Liver (tissue), 9 donors: ENCODE results near the gene EBLN2. TPM values are rescaled to one million over a fixed set of nuclear protein-coding genes. Genes with fewer than 3 reads are reported as not detected.

Experiments used
- DNase-seq: peaks from one replicate; pipeline ENCODE4 v3.0.0-alpha.2; 2017; ENCODE audit warnings: low spot score
- H3K27ac ChIP-seq, 2 donors: one replicate each; pipeline ENCODE4 v1.7.0; 2013; ENCODE audit warnings: inconsistent platforms in 2 of 2, low read length in 2 of 2, control low read depth in 1 of 2, low read depth in 1 of 2, mild to moderate bottlenecking in 1 of 2
- H3K27me3 ChIP-seq, 4 donors: one replicate each; pipeline versions ENCODE4 v1.6.1 to v1.7.0; 2013; ENCODE audit warnings: low read length in 3 of 4, inconsistent platforms in 1 of 4, mild to moderate bottlenecking in 1 of 4, moderate library complexity in 1 of 4; ENCODE audit not compliant: control insufficient read depth in 4 of 4, insufficient read depth in 4 of 4
- H3K36me3 ChIP-seq, 4 donors: one replicate each; pipeline versions ENCODE4 v1.6.1 to v1.7.0; 2013; ENCODE audit warnings: low read length in 3 of 4, mild to moderate bottlenecking in 3 of 4, low read depth in 1 of 4, moderate library complexity in 1 of 4; ENCODE audit not compliant: control insufficient read depth in 4 of 4, insufficient read depth in 3 of 4
- H3K4me1 ChIP-seq, 4 donors: one replicate each; pipeline versions ENCODE4 v1.6.1 to v1.7.0; 2013; ENCODE audit warnings: low read length in 3 of 4, mild to moderate bottlenecking in 3 of 4, moderate library complexity in 1 of 4; ENCODE audit not compliant: control insufficient read depth in 4 of 4, insufficient read depth in 4 of 4
- H3K4me3 ChIP-seq, 3 donors: one replicate each; pipeline versions ENCODE4 v1.6.1 to v1.7.0; 2013; ENCODE audit warnings: low read length in 3 of 3, control low read depth in 1 of 3, low read depth in 1 of 3, mild to moderate bottlenecking in 1 of 3
- H3K9ac ChIP-seq, 2 donors: one replicate each; pipeline ENCODE4 v1.7.0; 2013; ENCODE audit warnings: low read length in 2 of 2, mild to moderate bottlenecking in 2 of 2, moderate library complexity in 2 of 2, control low read depth in 1 of 2, low read depth in 1 of 2
- H3K9me3 ChIP-seq, 4 donors: one replicate each; pipeline versions ENCODE4 v1.6.1 to v1.7.0; 2013; ENCODE audit warnings: low read length in 3 of 4; ENCODE audit not compliant: control insufficient read depth in 4 of 4
- EGR1 ChIP-seq, 2 donors: IDR thresholded peaks; 2 replicates each; pipeline ENCODE4 v1.6.1; 2016 to 2018; ENCODE audit warnings: antibody characterized with exemption in 2 of 2, low read depth in 2 of 2
- FOXA1 ChIP-seq: IDR thresholded peaks from 2 replicates; pipeline ENCODE4 v1.6.1; 2016; ENCODE audit warnings: antibody characterized with exemption
- FOXA2 ChIP-seq: IDR thresholded peaks from 2 replicates; pipeline ENCODE4 v1.6.1; 2016; ENCODE audit warnings: antibody characterized with exemption
- GABPA ChIP-seq, 2 donors: IDR thresholded peaks in 1 of 2; conservative IDR thresholded peaks in 1 of 2; 2 replicates each; pipeline ENCODE4 v1.6.1; 2016; ENCODE audit warnings: antibody characterized with exemption in 2 of 2, mild to moderate bottlenecking in 1 of 2, moderate library complexity in 1 of 2
- HNF4A ChIP-seq, 2 donors: conservative IDR thresholded peaks; 2 replicates each; pipeline ENCODE4 v1.6.1; 2016; ENCODE audit warnings: antibody characterized with exemption in 2 of 2, mild to moderate bottlenecking in 2 of 2
- HNF4G ChIP-seq: IDR thresholded peaks from 2 replicates; pipeline ENCODE4 v1.6.1; 2016; ENCODE audit warnings: antibody characterized with exemption
- JUND ChIP-seq, 2 donors: IDR thresholded peaks; 2 replicates each; pipeline ENCODE4 v1.6.1; 2016; ENCODE audit warnings: antibody characterized with exemption in 2 of 2
- NR2F2 ChIP-seq: IDR thresholded peaks from 2 replicates; pipeline ENCODE4 v1.6.1; 2016; ENCODE audit warnings: antibody characterized with exemption
- RAD21 ChIP-seq, 2 donors: IDR thresholded peaks; 2 replicates each; pipeline ENCODE4 v1.6.1; 2016; ENCODE audit warnings: antibody characterized with exemption in 2 of 2, mild to moderate bottlenecking in 2 of 2
- RXRA ChIP-seq, 2 donors: IDR thresholded peaks; 2 replicates each; pipeline ENCODE4 v1.6.1; 2017 to 2018; ENCODE audit warnings: antibody characterized with exemption in 2 of 2, mild to moderate bottlenecking in 1 of 2
- SP1 ChIP-seq: IDR thresholded peaks from 2 replicates; pipeline ENCODE4 v1.6.1; 2018; ENCODE audit warnings: antibody characterized with exemption, mild to moderate bottlenecking
- TAF1 ChIP-seq: conservative IDR thresholded peaks from 2 replicates; pipeline ENCODE4 v1.6.1; 2016; ENCODE audit warnings: antibody characterized with exemption, mild to moderate bottlenecking
- YY1 ChIP-seq: IDR thresholded peaks from 2 replicates; pipeline ENCODE4 v1.6.1; 2016; ENCODE audit warnings: antibody characterized with exemption, mild to moderate bottlenecking
- WGBS: extraction: QIAGEN DNeasy Blood & Tissue Kit; methylation state at CpG from one replicate; pipeline ENCODE4 v1.1.7; 2013; 5-methylcytosine and 5-hydroxymethylcytosine counted together
- polyA plus RNA-seq, 2 donors: library from polyadenylated mRNA; stranded (reverse) in 1 of 2; unstranded in 1 of 2; fragments of 200-250 nt in 1 of 2; fragments of >200 nt in 1 of 2; fragmentation: Nextera tagmentation in 1 of 2; extraction: Ambion mirVana in 1 of 2; gene quantifications; one replicate each; pipeline versions ENCODE4 v1.2.1 to v1.2.3, GENCODE V29; 2013 to 2015
- total RNA-seq, 2 donors: library from RNA; depleted of rRNA; stranded (reverse); fragments of >200 nt; gene quantifications; one replicate each; pipeline ENCODE4 v1.2.3, GENCODE V29; 2014
- TF ChIP-seq, protein P1 (sequence below): IDR thresholded peaks from 2 replicates; pipeline ENCODE4 v1.6.1; 2016; ENCODE audit warnings: antibody characterized with exemption, mild to moderate bottlenecking
- TF ChIP-seq, protein P2 (sequence below): fragments of 150-350 bp; IDR thresholded peaks from 2 replicates; pipeline ENCODE4 v1.5.1; 2017; ENCODE audit warnings: improper control_type of control experiment, low read depth, low read length; ENCODE audit not compliant: missing input control
- TF ChIP-seq, protein P3 (sequence below): IDR thresholded peaks from 2 replicates; pipeline ENCODE4 v1.6.1; 2016; ENCODE audit warnings: antibody characterized with exemption
- TF ChIP-seq, protein P4 (sequence below): IDR thresholded peaks from 2 replicates; pipeline ENCODE4 v1.6.1; 2016; ENCODE audit warnings: antibody characterized with exemption
- TF ChIP-seq, protein P5 (sequence below): IDR thresholded peaks from 2 replicates; pipeline ENCODE4 v1.6.1; 2016; ENCODE audit warnings: antibody characterized with exemption
- donor health status: healthy.
- donor health status: healthy.
- donor health status: healthy.
- donor health status: healthy.
- donor health status: healthy.

The EBLN2 gene
- total and polyA plus RNA-seq, 4 donors, result 0.31 to 7.2 (median 2.0) TPM

DNA sequence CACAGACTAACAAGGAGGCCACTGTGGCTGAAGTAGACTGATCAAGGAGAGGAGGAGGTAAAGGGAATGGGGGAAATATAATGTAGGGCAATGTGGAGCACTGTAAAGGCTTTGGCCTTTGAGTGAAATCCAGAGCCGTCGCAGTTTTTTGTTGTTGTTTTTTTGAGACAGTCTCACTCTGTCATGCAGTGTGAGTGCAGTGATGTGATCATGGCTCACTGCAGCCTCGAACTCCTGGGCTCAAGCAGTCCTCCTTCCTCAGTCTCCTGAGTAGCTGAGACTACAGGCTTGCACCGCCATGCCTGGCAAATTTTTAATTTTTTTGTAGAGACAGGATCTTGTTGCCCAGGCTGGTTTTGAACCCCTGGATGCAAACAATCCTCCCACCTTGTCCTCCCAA lies 32.7 kb upstream of the EBLN2 start (continued):
- no peak for TF ChIP-seq NR2F2
- TF ChIP-seq FOXA2, result no peak

DNA sequence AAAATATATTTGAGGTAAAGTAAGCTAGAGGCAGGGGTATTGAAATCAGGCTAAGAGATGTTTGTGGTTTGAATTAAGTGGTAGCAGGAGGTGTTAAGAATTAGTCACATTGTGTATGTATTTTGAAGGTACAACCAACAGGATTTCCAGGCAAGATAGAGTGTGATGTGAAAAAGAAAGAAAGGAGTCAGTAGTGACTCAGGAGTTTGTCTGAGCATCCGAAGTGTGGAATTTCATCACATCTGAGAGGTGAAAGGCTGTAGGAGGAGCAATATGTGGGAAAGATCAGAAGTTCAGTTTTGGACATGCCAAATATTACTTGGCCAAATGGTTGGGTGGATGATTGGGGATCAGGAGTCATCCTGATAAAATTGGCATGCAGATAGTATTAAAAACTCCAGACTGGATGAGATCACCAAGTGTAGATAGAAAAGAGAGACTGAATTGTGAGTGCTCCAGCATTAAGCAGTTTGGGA lies 32.1 kb upstream of the EBLN2 start:
- WGBS, result 21% methylated on average over 1 of the region's 1 CpG
- Histone ChIP-seq H3K4me1 (peaks cover 5 to 39% (median 23%) of the 10 kb centered on the region in 4 donors), H3K9me3 (no peaks in the 10 kb centered on the region), H3K27ac (peak overlapping the region; percentile 6 to 61), H3K4me3 (no peak overlapping the region), H3K9ac (no peak overlapping the region), H3K36me3 (no peaks in the 10 kb centered on the region), H3K27me3 (no peaks in the 10 kb centered on the region)
- no peak for DNase-seq
- TF ChIP-seq SP1, result peak; percentile 32
- TF ChIP-seq, protein P1, sequence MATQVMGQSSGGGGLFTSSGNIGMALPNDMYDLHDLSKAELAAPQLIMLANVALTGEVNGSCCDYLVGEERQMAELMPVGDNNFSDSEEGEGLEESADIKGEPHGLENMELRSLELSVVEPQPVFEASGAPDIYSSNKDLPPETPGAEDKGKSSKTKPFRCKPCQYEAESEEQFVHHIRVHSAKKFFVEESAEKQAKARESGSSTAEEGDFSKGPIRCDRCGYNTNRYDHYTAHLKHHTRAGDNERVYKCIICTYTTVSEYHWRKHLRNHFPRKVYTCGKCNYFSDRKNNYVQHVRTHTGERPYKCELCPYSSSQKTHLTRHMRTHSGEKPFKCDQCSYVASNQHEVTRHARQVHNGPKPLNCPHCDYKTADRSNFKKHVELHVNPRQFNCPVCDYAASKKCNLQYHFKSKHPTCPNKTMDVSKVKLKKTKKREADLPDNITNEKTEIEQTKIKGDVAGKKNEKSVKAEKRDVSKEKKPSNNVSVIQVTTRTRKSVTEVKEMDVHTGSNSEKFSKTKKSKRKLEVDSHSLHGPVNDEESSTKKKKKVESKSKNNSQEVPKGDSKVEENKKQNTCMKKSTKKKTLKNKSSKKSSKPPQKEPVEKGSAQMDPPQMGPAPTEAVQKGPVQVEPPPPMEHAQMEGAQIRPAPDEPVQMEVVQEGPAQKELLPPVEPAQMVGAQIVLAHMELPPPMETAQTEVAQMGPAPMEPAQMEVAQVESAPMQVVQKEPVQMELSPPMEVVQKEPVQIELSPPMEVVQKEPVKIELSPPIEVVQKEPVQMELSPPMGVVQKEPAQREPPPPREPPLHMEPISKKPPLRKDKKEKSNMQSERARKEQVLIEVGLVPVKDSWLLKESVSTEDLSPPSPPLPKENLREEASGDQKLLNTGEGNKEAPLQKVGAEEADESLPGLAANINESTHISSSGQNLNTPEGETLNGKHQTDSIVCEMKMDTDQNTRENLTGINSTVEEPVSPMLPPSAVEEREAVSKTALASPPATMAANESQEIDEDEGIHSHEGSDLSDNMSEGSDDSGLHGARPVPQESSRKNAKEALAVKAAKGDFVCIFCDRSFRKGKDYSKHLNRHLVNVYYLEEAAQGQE, result no peak
- TF ChIP-seq, protein P2, sequence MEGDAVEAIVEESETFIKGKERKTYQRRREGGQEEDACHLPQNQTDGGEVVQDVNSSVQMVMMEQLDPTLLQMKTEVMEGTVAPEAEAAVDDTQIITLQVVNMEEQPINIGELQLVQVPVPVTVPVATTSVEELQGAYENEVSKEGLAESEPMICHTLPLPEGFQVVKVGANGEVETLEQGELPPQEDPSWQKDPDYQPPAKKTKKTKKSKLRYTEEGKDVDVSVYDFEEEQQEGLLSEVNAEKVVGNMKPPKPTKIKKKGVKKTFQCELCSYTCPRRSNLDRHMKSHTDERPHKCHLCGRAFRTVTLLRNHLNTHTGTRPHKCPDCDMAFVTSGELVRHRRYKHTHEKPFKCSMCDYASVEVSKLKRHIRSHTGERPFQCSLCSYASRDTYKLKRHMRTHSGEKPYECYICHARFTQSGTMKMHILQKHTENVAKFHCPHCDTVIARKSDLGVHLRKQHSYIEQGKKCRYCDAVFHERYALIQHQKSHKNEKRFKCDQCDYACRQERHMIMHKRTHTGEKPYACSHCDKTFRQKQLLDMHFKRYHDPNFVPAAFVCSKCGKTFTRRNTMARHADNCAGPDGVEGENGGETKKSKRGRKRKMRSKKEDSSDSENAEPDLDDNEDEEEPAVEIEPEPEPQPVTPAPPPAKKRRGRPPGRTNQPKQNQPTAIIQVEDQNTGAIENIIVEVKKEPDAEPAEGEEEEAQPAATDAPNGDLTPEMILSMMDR, result no peak
- TF ChIP-seq HNF4A (conservative IDR thresholded peaks at IDR 0.05), result peak; percentile 75 to 82
- TF ChIP-seq RXRA (IDR thresholded peaks at IDR 0.05), result peak; percentile 57 to 76
- TF ChIP-seq GABPA (IDR thresholded peaks at IDR 0.05 in 1 of 2, conservative IDR thresholded peaks at IDR 0.05 in 1 of 2), result no peak
- TF ChIP-seq, protein P3, sequence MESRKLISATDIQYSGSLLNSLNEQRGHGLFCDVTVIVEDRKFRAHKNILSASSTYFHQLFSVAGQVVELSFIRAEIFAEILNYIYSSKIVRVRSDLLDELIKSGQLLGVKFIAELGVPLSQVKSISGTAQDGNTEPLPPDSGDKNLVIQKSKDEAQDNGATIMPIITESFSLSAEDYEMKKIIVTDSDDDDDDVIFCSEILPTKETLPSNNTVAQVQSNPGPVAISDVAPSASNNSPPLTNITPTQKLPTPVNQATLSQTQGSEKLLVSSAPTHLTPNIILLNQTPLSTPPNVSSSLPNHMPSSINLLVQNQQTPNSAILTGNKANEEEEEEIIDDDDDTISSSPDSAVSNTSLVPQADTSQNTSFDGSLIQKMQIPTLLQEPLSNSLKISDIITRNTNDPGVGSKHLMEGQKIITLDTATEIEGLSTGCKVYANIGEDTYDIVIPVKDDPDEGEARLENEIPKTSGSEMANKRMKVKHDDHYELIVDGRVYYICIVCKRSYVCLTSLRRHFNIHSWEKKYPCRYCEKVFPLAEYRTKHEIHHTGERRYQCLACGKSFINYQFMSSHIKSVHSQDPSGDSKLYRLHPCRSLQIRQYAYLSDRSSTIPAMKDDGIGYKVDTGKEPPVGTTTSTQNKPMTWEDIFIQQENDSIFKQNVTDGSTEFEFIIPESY, result no peak
- TF ChIP-seq HNF4G, result no peak
- TF ChIP-seq, protein P4, sequence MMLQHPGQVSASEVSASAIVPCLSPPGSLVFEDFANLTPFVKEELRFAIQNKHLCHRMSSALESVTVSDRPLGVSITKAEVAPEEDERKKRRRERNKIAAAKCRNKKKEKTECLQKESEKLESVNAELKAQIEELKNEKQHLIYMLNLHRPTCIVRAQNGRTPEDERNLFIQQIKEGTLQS, result no peak
- TF ChIP-seq NR2F2, result no peak
- TF ChIP-seq TAF1, result no peak
- TF ChIP-seq, protein P5, sequence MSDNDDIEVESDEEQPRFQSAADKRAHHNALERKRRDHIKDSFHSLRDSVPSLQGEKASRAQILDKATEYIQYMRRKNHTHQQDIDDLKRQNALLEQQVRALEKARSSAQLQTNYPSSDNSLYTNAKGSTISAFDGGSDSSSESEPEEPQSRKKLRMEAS, result peak; percentile 18
- peak; percentile 31 for TF ChIP-seq YY1
- peak in 1 of 2 donors; percentile 79 for TF ChIP-seq JUND (IDR thresholded peaks at IDR 0.05)
- no peak for TF ChIP-seq FOXA1
- no peak for TF ChIP-seq EGR1 (IDR thresholded peaks at IDR 0.05; ENCODE audit: low read depth in 2 of 2)
- no peak for TF ChIP-seq FOXA2
- TF ChIP-seq RAD21 (IDR thresholded peaks at IDR 0.05), result peak in 1 of 2 donors; percentile 24
